Naive thymus-derived CD8-positive, alpha-beta T cell (primary cell): Measurements from ENCODE around the gene STK11IP. TPM values are rescaled to one million over a fixed set of nuclear protein-coding genes. Genes with fewer than 3 reads are reported as not detected.

ENCODE experiments used
- ATAC-seq, 2 donors: fragments of 150-1000 bp; cut with Tn5 transposase in 1 of 2; sonication (Bioruptor Pico), chemical (Tn5 transposase) in 1 of 2; 1 replicate in 1 of 2; 2 replicates in 1 of 2; pipeline ENCODE4 v1.10.0; 2021; ENCODE audit warnings: mild to moderate bottlenecking in 2 of 2, moderate library complexity in 2 of 2
- POLR2A ChIA-PET: fragments of 350-600 bp; sonication (Branson Sonifier 250); formaldehyde crosslinking; loops from one replicate; lab custom pipeline; 2021; ENCODE audit warnings: antibody characterized with exemption; lab: Charles Lee
- DNase-seq, 10 donors: peaks; one replicate each; pipeline versions ENCODE4 v3.0.0 to v3.0.0-alpha.2; 2020 to 2022
- H3K27ac Mint-ChIP-seq, 10 donors: one replicate each; pipeline ENCODE4 v1.8.0; 2020 to 2022; ENCODE audit warnings: mild to moderate bottlenecking in 10 of 10, mixed read lengths in 10 of 10, moderate library complexity in 4 of 10, inconsistent platforms in 1 of 10
- H3K27me3 Mint-ChIP-seq, 5 donors: one replicate each; pipeline ENCODE4 v1.8.0; 2021 to 2022; ENCODE audit warnings: mixed read lengths in 5 of 5
- H3K36me3 Mint-ChIP-seq, 3 donors: one replicate each; pipeline ENCODE4 v1.8.0; 2020 to 2022; ENCODE audit warnings: mixed read lengths in 3 of 3, mild to moderate bottlenecking in 2 of 3, inconsistent platforms in 1 of 3
- H3K4me1 Mint-ChIP-seq, 4 donors: one replicate each; pipeline ENCODE4 v1.8.0; 2021 to 2022; ENCODE audit warnings: mixed read lengths in 4 of 4
- H3K4me3 Mint-ChIP-seq, 10 donors: one replicate each; pipeline ENCODE4 v1.8.0; 2020 to 2022; ENCODE audit warnings: mild to moderate bottlenecking in 10 of 10, mixed read lengths in 10 of 10, moderate library complexity in 6 of 10, inconsistent platforms in 1 of 10
- H3K9me3 Mint-ChIP-seq, 9 donors: one replicate each; pipeline ENCODE4 v1.8.0; 2020 to 2022; ENCODE audit warnings: mixed read lengths in 9 of 9, mild to moderate bottlenecking in 3 of 9, inconsistent platforms in 1 of 9, moderate library complexity in 1 of 9
- polyA plus RNA-seq, 3 donors: library from polyadenylated mRNA; unstranded; fragments of 300-500 nt; fragmentation: Illumina TruSeq; gene quantifications; one replicate each; pipeline ENCODE4 v1.2.3, GENCODE V29; 2021
- total RNA-seq, 8 experiments: library from RNA in 2 of 8; stranded (reverse) in 2 of 8; gene quantifications; one replicate each; pipeline ENCODE4 v1.2.3 and lab custom pipeline; 2021 to 2026

Gene STK11IP, protein sequence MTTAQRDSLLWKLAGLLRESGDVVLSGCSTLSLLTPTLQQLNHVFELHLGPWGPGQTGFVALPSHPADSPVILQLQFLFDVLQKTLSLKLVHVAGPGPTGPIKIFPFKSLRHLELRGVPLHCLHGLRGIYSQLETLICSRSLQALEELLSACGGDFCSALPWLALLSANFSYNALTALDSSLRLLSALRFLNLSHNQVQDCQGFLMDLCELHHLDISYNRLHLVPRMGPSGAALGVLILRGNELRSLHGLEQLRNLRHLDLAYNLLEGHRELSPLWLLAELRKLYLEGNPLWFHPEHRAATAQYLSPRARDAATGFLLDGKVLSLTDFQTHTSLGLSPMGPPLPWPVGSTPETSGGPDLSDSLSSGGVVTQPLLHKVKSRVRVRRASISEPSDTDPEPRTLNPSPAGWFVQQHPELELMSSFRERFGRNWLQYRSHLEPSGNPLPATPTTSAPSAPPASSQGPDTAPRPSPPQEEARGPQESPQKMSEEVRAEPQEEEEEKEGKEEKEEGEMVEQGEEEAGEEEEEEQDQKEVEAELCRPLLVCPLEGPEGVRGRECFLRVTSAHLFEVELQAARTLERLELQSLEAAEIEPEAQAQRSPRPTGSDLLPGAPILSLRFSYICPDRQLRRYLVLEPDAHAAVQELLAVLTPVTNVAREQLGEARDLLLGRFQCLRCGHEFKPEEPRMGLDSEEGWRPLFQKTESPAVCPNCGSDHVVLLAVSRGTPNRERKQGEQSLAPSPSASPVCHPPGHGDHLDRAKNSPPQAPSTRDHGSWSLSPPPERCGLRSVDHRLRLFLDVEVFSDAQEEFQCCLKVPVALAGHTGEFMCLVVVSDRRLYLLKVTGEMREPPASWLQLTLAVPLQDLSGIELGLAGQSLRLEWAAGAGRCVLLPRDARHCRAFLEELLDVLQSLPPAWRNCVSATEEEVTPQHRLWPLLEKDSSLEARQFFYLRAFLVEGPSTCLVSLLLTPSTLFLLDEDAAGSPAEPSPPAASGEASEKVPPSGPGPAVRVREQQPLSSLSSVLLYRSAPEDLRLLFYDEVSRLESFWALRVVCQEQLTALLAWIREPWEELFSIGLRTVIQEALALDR
- total RNA-seq (10 to 100 TPM; 42.7 to 50.2 TPM), polyA plus RNA-seq (1 to 10 TPM; 5.4 to 9.3 (median 6.6) TPM), total RNA-seq (lab: John Stamatoyannopoulos, UW) (33.0 to 59.2 (median 46.2) reads per million in 6 experiments)

DNA sequence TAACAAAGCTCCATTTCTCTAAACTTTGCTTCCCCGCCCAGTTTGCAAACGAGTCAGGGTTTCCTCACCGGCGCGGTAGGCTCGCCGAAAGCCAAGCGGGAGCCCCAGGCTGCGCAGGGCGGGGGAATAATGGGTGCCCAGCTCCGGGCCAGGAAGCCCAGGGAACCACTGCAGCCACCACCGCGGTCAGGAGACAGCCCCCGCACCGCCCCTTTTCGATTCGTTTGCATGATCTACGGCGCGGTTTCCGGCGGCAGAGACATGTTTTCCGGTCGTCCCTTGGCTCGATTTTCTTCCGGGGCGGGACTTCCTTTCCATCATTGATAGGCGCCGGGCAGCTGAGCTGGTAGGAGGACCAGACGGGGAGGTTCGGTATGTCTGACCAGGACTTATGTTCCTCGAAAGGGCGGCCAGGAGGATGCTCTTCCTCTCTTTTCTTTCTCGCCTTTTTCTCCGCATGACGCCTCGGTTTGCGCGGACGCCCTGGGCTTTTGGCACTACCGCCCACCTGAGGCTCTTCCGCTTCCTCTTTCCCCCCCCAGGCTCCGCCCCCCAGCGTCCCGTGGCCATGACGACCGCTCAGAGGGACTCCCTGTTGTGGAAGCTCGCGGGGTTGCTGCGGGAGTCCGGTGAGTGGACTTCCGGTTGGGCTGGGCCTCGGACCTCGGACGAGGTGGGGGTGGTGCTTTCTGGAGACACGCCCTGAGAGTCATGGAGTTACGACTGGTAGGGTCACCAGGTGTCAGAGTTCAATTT lies at the start of gene STK11IP:
Gene STK11IP, plus strand, starts transcription at position 306 of the 756 bp plus-strand sequence. Its CDS starts 263 bp downstream, at position 569.
- ATAC-seq: peak; percentile 91
- H3K4me3 Mint-ChIP-seq: peak within 1 kb of the TSS; percentile 93 to 99 (median 96)
- H3K4me1 Mint-ChIP-seq: peaks cover 7 to 23% (median 22%) of the 10 kb centered on the region in 4 donors
- peak; percentile 76 to 93 (median 88) for DNase-seq
- H3K27ac Mint-ChIP-seq: peak within 1 kb of the TSS; percentile 90 to 99 (median 96)
- H3K36me3 Mint-ChIP-seq: peaks cover 0 to 21% (median 11%) of the 10 kb centered on the region in 3 donors
- peaks cover 0 to 9% (median 6%) of the 10 kb centered on the region in 5 donors for H3K27me3 Mint-ChIP-seq
- no peaks in the 10 kb centered on the region for H3K9me3 Mint-ChIP-seq
- POLR2A ChIA-PET: interaction anchor here (0.6 to 1.2 kb wide), 2 partner anchors 40 to 1281 kb away, joined by 3 read pairs; no protein-coding TSS in a partner anchor

DNA sequence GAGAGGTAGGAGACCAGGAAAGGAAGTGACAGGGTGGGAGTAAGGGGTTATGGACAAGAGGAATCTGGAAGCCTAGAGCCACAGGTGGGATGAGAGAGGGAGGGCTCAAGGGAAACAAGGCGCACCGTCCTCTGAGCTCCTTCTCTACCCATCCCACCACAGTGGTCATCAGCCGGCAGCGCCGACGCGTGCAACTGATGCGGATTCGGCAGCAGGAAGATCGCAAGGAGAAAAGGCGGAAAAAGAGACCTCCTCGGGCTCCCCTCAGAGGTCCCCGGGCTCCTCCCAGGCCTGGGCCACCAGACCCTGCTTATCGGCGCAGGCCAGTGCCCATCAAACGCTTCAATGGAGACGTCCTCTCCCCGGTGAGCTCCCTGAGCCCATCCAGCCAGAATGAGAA lies 48.7 kb upstream of the STK11IP start:
- no peak overlapping the region for H3K27ac Mint-ChIP-seq
- no peaks in the 10 kb centered on the region for H3K36me3 Mint-ChIP-seq
- H3K4me3 Mint-ChIP-seq: peak overlapping the region in 1 of 10 donors; percentile 71
- ATAC-seq (no peak), DNase-seq (no peak)
- no peaks in the 10 kb centered on the region for H3K9me3 Mint-ChIP-seq
- POLR2A ChIA-PET: no interaction called here
- H3K27me3 Mint-ChIP-seq: peaks cover 25 to 64% (median 39%) of the 10 kb centered on the region in 5 donors
- H3K4me1 Mint-ChIP-seq: peaks cover 13 to 27% (median 20%) of the 10 kb centered on the region in 4 donors

DNA sequence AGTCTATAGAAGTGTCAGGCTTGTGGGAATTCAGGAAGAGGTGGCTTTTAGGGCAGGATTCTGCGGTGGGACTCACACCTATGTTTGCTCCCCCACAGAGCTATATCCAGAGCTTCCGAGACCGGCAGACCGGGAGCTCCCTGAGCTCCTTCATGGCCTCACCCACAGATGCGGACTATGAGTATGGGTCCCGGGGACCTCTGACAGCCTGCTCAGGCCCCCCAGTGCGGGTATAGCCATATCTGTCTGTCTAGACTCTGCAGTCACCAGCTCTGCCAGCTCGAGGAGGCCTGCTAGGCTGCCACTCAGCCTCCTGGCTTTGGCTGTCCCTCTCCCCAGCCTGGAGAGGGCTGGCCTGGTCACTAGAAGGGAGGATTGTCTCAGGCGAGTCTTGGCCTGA lies 48.0 kb upstream of the STK11IP start:
- ATAC-seq: no peak
- Mint-ChIP-seq H3K9me3 (no peaks in the 10 kb centered on the region), H3K36me3 (no peaks in the 10 kb centered on the region), H3K27ac (no peak overlapping the region), H3K4me3 (peak overlapping the region in 1 of 10 donors; percentile 37), H3K4me1 (peaks cover 8 to 21% (median 15%) of the 10 kb centered on the region in 4 donors), H3K27me3 (peaks cover 27 to 70% (median 45%) of the 10 kb centered on the region in 5 donors)
- no peak for DNase-seq
- POLR2A ChIA-PET: no interaction called here

DNA sequence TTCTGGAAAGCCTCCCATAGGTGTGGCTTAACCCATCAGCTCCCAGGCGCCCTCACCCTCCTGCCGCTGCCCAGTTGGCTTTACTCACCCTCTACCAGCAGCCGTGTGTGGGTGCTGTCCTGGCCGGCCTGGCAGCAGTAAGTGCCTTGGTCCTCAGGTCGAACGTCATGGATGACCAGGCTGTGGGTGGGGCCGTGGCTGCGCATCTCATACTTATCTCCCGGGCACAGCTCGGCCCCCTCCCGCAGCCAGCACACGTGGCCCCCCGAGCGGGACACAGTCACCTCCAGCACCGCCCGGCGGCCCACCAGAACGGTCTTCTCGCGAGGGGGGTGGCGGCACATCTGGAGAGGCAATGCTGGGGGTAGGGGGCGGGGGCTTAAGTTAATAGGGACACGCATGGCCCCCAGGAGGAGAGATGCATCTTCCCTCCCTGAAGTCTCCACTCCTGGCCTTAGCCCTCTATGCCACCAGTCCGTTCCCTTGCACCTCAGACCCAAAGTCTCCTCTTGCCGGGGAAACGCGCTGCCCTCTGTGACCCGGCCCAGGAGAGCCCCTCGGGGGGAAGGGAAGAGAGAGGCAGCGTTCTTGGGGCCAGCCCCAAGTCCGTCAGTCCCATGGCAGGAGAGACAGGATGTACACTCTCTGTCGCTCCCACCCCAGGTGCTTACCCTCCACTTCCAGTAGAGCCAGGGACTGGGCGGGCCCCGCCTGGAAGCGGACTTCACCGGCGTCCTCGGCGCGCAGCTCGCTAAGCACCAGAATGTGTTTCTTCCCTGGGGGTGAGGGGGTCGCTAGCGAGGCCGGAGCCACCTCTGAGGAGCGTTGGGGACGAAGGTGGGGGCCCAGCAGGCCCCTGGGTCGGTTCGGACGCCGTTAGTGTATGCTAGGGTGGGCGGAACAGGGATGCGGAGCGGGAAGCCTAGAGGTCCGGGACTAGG lies 45.9 kb upstream of the STK11IP start:
- ATAC-seq (peak; percentile 30 to 39), DNase-seq (no peak)
- Mint-ChIP-seq H3K4me1 (peaks cover 7 to 16% (median 11%) of the 10 kb centered on the region in 4 donors), H3K27ac (peak overlapping the region in 3 of 10 donors; percentile 43 to 53 (median 46)), H3K4me3 (peak overlapping the region; percentile 62 to 90 (median 77)), H3K36me3 (no peaks in the 10 kb centered on the region), H3K9me3 (no peaks in the 10 kb centered on the region), H3K27me3 (peaks cover 24 to 71% (median 42%) of the 10 kb centered on the region in 5 donors)
- POLR2A ChIA-PET: interaction anchor here (0.9 to 1.5 kb wide), 4 partner anchors 9 to 53 kb away, joined by 3 to 4 read pairs (median 4); partner anchors contain the start of gene GMPPA

DNA sequence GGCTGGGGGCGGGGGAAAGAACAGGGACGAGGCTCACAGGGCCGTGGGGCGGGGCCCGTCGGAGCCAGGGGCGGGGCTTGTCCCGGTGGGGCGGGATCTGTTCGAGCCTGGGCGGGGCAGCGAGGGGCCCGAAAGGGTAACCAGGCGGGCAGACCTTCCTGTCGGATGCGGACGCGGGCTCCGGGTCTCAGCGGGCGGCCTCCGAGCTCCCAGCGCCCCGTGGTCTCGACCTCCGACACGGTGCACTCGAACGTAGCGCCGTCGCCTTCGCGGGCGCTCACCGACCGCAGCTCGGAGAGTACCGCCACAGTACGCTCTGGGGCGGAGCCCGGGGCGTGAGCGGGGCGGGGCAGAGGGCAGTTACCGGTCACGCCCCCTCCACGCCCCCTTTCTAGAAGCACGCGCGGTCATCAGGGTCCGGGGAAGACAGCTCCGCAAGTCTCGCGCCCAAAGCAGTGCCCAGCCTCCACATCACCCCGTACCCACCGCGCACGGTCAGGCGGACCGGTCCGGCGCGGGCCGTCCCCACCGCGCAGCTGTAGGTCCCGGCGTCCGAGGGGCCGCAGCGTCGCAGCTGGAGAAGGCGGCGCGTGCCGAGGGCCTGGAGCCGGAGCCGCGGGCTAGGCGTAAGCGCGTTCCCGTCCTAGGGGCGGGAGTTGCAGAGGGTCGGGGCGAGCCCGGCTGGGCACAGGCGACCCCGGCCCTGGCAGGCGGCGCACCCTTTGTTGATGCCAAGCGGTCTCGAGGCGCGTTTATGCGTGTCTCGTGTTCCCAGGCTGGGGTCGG lies 45.1 kb upstream of the STK11IP start:
- DNase-seq (peak; percentile 67 to 82 (median 77)), ATAC-seq (peak; percentile 92)
- Mint-ChIP-seq H3K27ac (peak overlapping the region in 1 of 10 donors; percentile 43), H3K36me3 (no peaks in the 10 kb centered on the region), H3K4me1 (peaks cover 7 to 16% (median 11%) of the 10 kb centered on the region in 4 donors), H3K4me3 (peak overlapping the region; percentile 69 to 90 (median 77)), H3K27me3 (peaks cover 23 to 62% (median 36%) of the 10 kb centered on the region in 5 donors), H3K9me3 (no peaks in the 10 kb centered on the region)
- POLR2A ChIA-PET: interaction anchor here (0.9 to 1.5 kb wide), 2 partner anchors 50 to 54 kb away, joined by 3 to 4 read pairs; partner anchors contain the start of gene GMPPA

DNA sequence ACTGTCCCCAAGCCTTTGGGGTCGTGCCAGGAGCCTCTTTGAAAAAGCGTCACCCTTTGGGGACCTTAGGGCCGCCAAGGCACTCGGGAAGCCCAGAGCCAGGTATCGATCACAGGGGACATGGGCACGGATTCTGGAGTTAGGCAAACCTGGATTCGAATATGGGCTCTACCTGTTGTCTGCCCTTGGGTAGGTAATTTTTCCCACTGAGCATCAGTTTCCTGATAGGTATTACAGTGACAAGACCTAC lies 44.6 kb upstream of the STK11IP start:
- DNase-seq (no peak), ATAC-seq (no peak)
- H3K9me3 Mint-ChIP-seq: no peaks in the 10 kb centered on the region
- H3K27me3 Mint-ChIP-seq: peaks cover 23 to 57% (median 35%) of the 10 kb centered on the region in 5 donors
- peak overlapping the region; percentile 11 to 84 (median 64) for H3K4me3 Mint-ChIP-seq
- H3K27ac Mint-ChIP-seq: peak overlapping the region in 1 of 10 donors; percentile 62
- POLR2A ChIA-PET: interaction anchor here (1.5 kb wide), 1 partner anchor 55 kb away, joined by 4 read pairs; the partner anchor contains the start of gene GMPPA
- H3K36me3 Mint-ChIP-seq: no peaks in the 10 kb centered on the region
- peaks cover 7 to 16% (median 11%) of the 10 kb centered on the region in 4 donors for H3K4me1 Mint-ChIP-seq

DNA sequence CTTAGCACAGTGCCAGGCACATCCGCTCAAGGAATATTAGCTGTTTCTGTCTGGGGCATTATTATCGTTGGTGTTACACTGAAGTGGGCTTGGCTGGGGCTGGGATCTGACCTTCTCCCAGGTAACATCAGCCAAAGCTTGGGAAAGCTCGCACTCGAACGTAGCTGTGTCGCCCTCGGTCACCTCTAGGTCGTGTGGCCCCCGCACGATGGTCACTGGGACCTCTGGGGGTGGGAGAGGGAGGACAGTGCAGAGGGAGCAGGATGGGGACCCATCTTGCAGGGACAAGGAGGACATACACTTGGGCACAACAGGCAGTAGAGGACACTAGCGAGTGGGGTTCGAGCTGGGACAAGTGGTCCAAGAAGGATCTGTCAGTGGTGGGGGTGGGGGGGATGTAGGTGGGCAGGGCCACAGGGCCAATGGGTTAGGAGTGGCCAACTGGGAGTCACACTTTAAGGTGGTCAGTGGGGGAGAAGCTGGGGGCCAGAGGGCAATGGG lies 44.1 kb upstream of the STK11IP start:
- POLR2A ChIA-PET: no interaction called here
- no peak overlapping the region for H3K27ac Mint-ChIP-seq

DNA sequence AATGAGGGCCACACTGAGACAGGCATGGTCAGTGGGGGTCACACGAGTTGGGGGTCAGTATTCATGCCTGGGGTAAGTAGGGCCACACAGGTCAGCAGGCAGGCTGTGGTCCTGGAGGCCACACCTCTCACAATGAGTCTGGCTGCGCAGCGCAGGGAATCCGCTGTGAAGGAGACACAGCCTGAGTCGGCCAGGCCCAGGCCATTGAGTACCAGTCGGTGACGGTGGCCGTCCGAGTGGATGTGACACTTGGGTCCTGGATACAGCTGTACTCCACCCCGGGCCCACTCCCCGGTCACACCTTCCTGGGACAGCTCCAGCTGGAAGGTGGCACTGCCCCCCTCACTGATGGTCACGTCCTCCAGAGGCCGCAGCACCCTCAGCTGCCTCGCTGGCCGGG lies 43.3 kb upstream of the STK11IP start:
- peak overlapping the region in 2 of 10 donors; percentile 22 to 41 for H3K4me3 Mint-ChIP-seq
- peaks cover 17 to 57% (median 30%) of the 10 kb centered on the region in 5 donors for H3K27me3 Mint-ChIP-seq
- DNase-seq (no peak), ATAC-seq (no peak)
- POLR2A ChIA-PET: no interaction called here
- peaks cover 7 to 16% (median 11%) of the 10 kb centered on the region in 4 donors for H3K4me1 Mint-ChIP-seq
- H3K9me3 Mint-ChIP-seq: no peaks in the 10 kb centered on the region
- no peak overlapping the region for H3K27ac Mint-ChIP-seq
- no peaks in the 10 kb centered on the region for H3K36me3 Mint-ChIP-seq

More for the DNA sequence above, 44.1 kb upstream of the STK11IP start:
- Mint-ChIP-seq H3K27me3 (peaks cover 20 to 55% (median 31%) of the 10 kb centered on the region in 5 donors), H3K36me3 (no peaks in the 10 kb centered on the region), H3K4me3 (peak overlapping the region; percentile 11 to 84 (median 64)), H3K4me1 (peaks cover 7 to 16% (median 11%) of the 10 kb centered on the region in 4 donors), H3K9me3 (no peaks in the 10 kb centered on the region)
- ATAC-seq (no peak), DNase-seq (no peak)

DNA sequence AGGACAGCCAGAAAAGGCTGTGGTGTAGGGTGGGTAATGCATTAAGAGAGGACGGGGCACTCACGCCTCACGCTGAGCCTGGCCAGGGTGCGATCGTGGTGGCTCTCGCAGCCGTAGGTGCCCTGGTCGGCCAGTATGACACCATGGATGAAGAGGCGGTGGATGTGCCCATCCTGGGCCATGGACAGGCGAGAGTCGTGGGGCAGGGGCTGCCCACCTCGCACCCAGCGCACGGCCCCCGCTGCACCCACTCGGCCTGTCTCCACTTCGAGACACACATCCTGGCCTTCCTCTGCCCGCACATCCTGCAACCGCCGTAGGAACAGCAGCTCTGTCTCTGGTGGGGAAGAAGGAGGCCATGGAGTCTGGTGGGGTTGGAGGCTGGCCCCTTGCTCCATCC lies 41.7 kb upstream of the STK11IP start:
- H3K27ac Mint-ChIP-seq: no peak overlapping the region
- H3K4me3 Mint-ChIP-seq: no peak overlapping the region
- DNase-seq (peak in 1 of 10 donors; percentile 50), ATAC-seq (no peak)
- H3K9me3 Mint-ChIP-seq: no peaks in the 10 kb centered on the region
- H3K36me3 Mint-ChIP-seq: no peaks in the 10 kb centered on the region
- H3K4me1 Mint-ChIP-seq: peaks cover 5 to 13% (median 11%) of the 10 kb centered on the region in 4 donors
- peaks cover 16 to 55% (median 32%) of the 10 kb centered on the region in 5 donors for H3K27me3 Mint-ChIP-seq
- POLR2A ChIA-PET: no interaction called here

DNA sequence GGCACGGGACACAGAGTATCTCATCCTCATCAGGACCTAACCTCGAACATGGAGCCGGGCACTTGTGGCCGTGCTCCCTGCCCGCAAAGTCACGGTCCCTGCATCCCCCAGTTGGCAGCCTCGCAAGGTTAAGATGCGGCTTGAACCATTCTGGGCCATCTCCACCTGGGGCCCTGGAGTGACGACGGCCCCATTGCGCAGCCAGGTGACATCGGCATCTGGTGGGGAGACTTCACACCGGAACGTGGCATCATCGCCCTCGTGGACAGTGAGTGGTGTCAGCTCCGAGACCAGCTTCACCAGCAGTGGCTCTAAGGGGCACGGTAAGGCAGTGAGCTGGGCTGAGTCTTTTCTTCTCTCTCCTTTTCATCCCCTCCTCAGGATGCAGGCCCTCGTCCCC lies 41.2 kb upstream of the STK11IP start:
- Mint-ChIP-seq H3K36me3 (no peaks in the 10 kb centered on the region), H3K27ac (no peak overlapping the region), H3K9me3 (no peaks in the 10 kb centered on the region), H3K4me1 (peaks cover 4 to 10% (median 10%) of the 10 kb centered on the region in 4 donors), H3K4me3 (no peak overlapping the region), H3K27me3 (peaks cover 14 to 55% (median 31%) of the 10 kb centered on the region in 5 donors)
- POLR2A ChIA-PET: no interaction called here
- no peak for ATAC-seq
- no peak for DNase-seq
